HCT116 (cell line): ENCODE measurements around the gene ZHX3.

Experiments used
- CTCF ChIP-seq, 3 experiments: fragments of 200-600 bp in 1 of 3; sonication (generic) in 1 of 3; IDR thresholded peaks in 2 of 3; conservative IDR thresholded peaks in 1 of 3; 2 replicates each; pipeline ENCODE4 v1.5.1; 2012 to 2017; ENCODE audit warnings: low read depth in 2 of 3, low read length in 2 of 3, antibody characterized with exemption in 1 of 3, borderline replicate concordance in 1 of 3, control low read depth in 1 of 3, mild to moderate bottlenecking in 1 of 3, mixed read lengths in 1 of 3, mixed run types in 1 of 3, moderate library complexity in 1 of 3; ENCODE audit not compliant: insufficient read depth in 1 of 3
- POLR2A ChIP-seq: IDR thresholded peaks from 2 replicates; pipeline ENCODE4 v1.7.0; 2011; ENCODE audit warnings: borderline replicate concordance; ENCODE audit not compliant: insufficient read depth, insufficient read length; ENCODE audit errors: extremely low read depth
- REST ChIP-seq: IDR thresholded peaks from 2 replicates; pipeline ENCODE4 v1.6.1; 2012; ENCODE audit warnings: low read depth
- SIN3A ChIP-seq: IDR thresholded peaks from 2 replicates; pipeline ENCODE4 v1.6.1; 2012; ENCODE audit warnings: low read depth
- YY1 ChIP-seq: IDR thresholded peaks from 2 replicates; pipeline ENCODE4 v1.6.1; 2011; ENCODE audit warnings: low read length, low read depth, moderate library complexity, mild to moderate bottlenecking; ENCODE audit not compliant: insufficient replicate concordance; ENCODE audit errors: extremely low read depth
- TF ChIP-seq, protein P1 (sequence below): IDR thresholded peaks from 2 replicates; pipeline ENCODE4 v1.6.1; 2012

DNA sequence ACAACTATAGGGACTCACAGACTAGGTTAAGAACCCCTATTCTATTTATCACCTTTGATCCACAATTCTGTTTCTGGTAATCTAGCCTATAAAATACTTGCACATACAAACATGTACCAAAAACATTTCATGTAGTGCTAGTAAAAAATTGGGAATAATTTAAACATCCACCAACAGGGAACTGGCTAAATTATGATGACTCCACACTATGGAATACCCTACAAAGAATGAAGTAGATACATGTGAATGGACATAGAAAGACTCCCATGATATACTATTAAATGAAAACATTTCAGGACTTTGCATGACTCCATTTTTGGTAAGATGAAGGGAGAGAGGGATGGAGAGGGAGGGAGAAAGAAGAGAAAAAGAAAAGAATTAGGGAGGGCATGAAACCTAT lies 58.2 kb downstream of the ZHX3 start:
- no peak for TF ChIP-seq SIN3A
- TF ChIP-seq POLR2A, result no peak
- TF ChIP-seq REST, result no peak
- TF ChIP-seq, protein P1, sequence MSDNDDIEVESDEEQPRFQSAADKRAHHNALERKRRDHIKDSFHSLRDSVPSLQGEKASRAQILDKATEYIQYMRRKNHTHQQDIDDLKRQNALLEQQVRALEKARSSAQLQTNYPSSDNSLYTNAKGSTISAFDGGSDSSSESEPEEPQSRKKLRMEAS, result no peak
- no peak for TF ChIP-seq YY1
- no peak for TF ChIP-seq CTCF (IDR thresholded peaks at IDR 0.05 in 2 of 3, conservative IDR thresholded peaks at IDR 0.05 in 1 of 3; ENCODE audit: borderline replicate concordance in 1 of 3, insufficient read depth in 1 of 3, low read depth in 2 of 3, low read length in 2 of 3)
